Body of pancreas (tissue), 4 donors: ENCODE data around the gene DCXR. TPM values are rescaled to one million over a fixed set of nuclear protein-coding genes. Genes with fewer than 3 reads are reported as not detected.

ENCODE experiments used
- ATAC-seq: fragments of 150-250 bp; one replicate; pipeline ENCODE4 v1.9.1; 2016
- DNase-seq, 4 donors: peaks; one replicate each; pipeline ENCODE4 v3.0.0-alpha.2; 2019
- H3K27ac ChIP-seq, 4 donors: fragments of 200-600 bp; sonication (generic); 1 replicate in 3 of 4; 2 replicates in 1 of 4; pipeline versions ENCODE4 v1.5.1 to v1.6.1; 2016 to 2019; ENCODE audit warnings: mild to moderate bottlenecking in 1 of 4, mixed read lengths in 1 of 4, moderate library complexity in 1 of 4
- H3K27me3 ChIP-seq, 2 donors: fragments of 200-600 bp; sonication (generic); one replicate each; pipeline ENCODE4 v1.6.0; 2016; ENCODE audit warnings: mild to moderate bottlenecking in 1 of 2
- H3K36me3 ChIP-seq, 2 donors: fragments of 200-600 bp; sonication (generic); replicated peaks in 1 of 2; 2 replicates each; pipeline ENCODE4 v1.5.1; 2016; ENCODE audit warnings: low read depth in 2 of 2; ENCODE audit not compliant: insufficient read depth in 1 of 2
- H3K4me1 ChIP-seq: fragments of 200-600 bp; sonication (generic); one replicate; pipeline ENCODE4 v1.6.0; 2016
- H3K4me3 ChIP-seq, 2 donors: fragments of 200-600 bp; sonication (generic); 1 replicate in 1 of 2; 2 replicates in 1 of 2; pipeline ENCODE4 v1.5.1; 2016 to 2019
- H3K9me3 ChIP-seq, 3 donors: fragments of 200-600 bp; sonication (generic); 1 replicate in 2 of 3; 2 replicates in 1 of 3; pipeline ENCODE4 v1.5.1; 2016
- POLR2A ChIP-seq, 3 donors: fragments of 450-650 bp; IDR thresholded peaks; one replicate each; pipeline ENCODE4 v1.6.1; 2016; ENCODE audit warnings: antibody characterized with exemption in 3 of 3, mild to moderate bottlenecking in 2 of 3
- WGBS, 2 donors: methylation state at CpG; one replicate each; pipeline ENCODE4 v1.1.5; 2017; 5-methylcytosine and 5-hydroxymethylcytosine counted together
- intact Hi-C: fragments of 100-400 bp; cut with DNase I; formaldehyde crosslinking; loops from one replicate; pipeline ENCODE4 v1.15.1; 2023
- total RNA-seq, 2 donors: library from RNA; depleted of rRNA; stranded (reverse); fragments of >200 nt; gene quantifications; one replicate each; pipeline ENCODE4 v1.1.0, GENCODE V29; 2016
- TF ChIP-seq, protein P1 (sequence below), 7 experiments: fragments of 450-650 bp in 4 of 7; fragments of 200-600 bp in 3 of 7; sonication (generic) in 3 of 7; IDR thresholded peaks; one replicate each; pipeline ENCODE4 v1.5.1; 2016 to 2019; ENCODE audit warnings: antibody characterized with exemption in 7 of 7

The DCXR gene
- total RNA-seq, 2 donors from 2014 or later: 82.2 to 205 TPM

DNA sequence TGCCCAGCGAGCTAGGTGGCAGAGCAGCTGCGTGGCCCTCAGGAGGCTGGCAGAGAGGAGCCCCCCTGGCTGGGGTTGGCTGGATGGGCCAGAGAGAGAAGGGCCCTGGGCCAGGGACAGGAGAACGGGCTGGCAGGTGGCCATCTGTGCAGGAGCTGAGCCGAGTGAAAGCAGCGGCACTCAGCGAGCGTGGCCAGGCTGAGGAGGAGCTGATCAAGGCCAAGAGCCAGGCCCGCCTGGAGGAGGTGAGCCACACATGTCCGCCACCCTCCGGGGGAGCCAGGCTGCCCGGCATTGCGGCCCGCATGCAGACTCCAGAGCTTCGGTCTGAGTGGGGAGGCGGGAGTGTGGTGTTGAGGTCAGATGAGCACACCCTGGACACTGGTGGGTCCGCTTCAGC is 8.1 kb downstream of the DCXR start:
- intact Hi-C loops: loop anchor here (5.0 kb wide), 1 partner anchor 128 kb away; no protein-coding TSS in a partner anchor
- 90 to 100% methylated on average over 5 to 15 of the region's 16 CpGs for WGBS, 2 donors
- no peak for DNase-seq
- Histone ChIP-seq H3K4me3 (no peak overlapping the region), H3K4me1 (peaks cover 24% of the 10 kb centered on the region), H3K36me3 (no peaks in the 10 kb centered on the region), H3K27ac (no peak overlapping the region), H3K27me3 (no peaks in the 10 kb centered on the region), H3K9me3 (no peaks in the 10 kb centered on the region)
- TF ChIP-seq, protein P1, sequence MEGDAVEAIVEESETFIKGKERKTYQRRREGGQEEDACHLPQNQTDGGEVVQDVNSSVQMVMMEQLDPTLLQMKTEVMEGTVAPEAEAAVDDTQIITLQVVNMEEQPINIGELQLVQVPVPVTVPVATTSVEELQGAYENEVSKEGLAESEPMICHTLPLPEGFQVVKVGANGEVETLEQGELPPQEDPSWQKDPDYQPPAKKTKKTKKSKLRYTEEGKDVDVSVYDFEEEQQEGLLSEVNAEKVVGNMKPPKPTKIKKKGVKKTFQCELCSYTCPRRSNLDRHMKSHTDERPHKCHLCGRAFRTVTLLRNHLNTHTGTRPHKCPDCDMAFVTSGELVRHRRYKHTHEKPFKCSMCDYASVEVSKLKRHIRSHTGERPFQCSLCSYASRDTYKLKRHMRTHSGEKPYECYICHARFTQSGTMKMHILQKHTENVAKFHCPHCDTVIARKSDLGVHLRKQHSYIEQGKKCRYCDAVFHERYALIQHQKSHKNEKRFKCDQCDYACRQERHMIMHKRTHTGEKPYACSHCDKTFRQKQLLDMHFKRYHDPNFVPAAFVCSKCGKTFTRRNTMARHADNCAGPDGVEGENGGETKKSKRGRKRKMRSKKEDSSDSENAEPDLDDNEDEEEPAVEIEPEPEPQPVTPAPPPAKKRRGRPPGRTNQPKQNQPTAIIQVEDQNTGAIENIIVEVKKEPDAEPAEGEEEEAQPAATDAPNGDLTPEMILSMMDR (IDR thresholded peaks at IDR 0.05): no peak
- no peak for TF ChIP-seq POLR2A (IDR thresholded peaks at IDR 0.05)
- ATAC-seq: no peak

DNA sequence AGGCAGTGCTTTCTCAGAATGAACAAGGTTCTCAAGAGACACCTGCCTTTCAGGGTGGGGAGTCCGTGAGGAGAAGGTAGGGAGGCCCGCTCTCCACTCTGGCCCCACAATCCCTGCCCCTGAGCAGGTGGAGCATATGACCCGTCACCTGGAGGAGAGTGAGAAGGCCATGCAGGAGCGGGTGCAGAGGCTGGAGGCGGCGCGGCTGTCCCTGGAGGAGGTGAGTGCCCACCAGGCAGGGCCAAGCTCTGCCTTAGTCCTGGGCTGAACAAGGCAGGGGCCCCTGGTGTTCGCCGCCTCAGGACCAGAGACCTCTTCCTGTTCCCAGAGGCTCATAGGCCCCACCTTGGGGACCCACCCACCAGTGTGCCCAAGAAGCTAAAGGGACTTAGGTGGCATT is 8.5 kb downstream of the DCXR start:
- H3K4me1 ChIP-seq: peaks cover 29% of the 10 kb centered on the region
- H3K36me3 ChIP-seq: no peaks in the 10 kb centered on the region
- no peak for ATAC-seq
- no peaks in the 10 kb centered on the region for H3K9me3 ChIP-seq
- H3K27ac ChIP-seq: no peak overlapping the region
- no peak overlapping the region for H3K4me3 ChIP-seq
- DNase-seq: no peak
- intact Hi-C loops: loop anchor here (5.0 kb wide), 1 partner anchor 128 kb away; no protein-coding TSS in a partner anchor
- WGBS, 2 donors: 90 to 95% methylated on average over 7 to 9 of the region's 9 CpGs
- no peak for TF ChIP-seq POLR2A (IDR thresholded peaks at IDR 0.05)
- TF ChIP-seq, protein P1 (IDR thresholded peaks at IDR 0.05): no peak
- H3K27me3 ChIP-seq: no peaks in the 10 kb centered on the region

DNA sequence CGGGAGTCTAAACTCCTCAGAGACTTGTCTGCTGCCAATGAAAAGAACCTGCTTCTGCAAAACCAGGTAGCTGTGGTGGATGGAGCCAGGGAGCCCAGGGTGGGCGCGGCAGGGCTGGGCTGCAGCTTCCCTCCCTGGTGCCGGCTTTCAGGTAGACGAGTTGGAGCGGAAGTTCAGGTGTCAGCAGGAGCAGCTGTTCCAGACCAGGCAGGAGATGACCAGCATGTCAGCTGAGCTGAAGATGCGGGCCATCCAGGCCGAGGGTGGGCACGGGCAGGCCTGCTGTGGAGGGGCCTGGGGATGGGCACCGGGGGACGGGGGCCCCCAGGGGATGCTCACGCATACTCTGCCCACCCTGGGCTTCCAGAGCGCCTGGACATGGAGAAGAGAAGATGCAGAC is 9.3 kb downstream of the DCXR start:
- TF ChIP-seq, protein P1 (IDR thresholded peaks at IDR 0.05): no peak
- no peak for TF ChIP-seq POLR2A (IDR thresholded peaks at IDR 0.05)
- intact Hi-C loops: loop anchor here (5.0 kb wide), 1 partner anchor 129 kb away; no protein-coding TSS in a partner anchor
- Histone ChIP-seq H3K27ac (no peak overlapping the region), H3K27me3 (no peaks in the 10 kb centered on the region), H3K4me3 (no peak overlapping the region), H3K9me3 (no peaks in the 10 kb centered on the region), H3K36me3 (no peaks in the 10 kb centered on the region), H3K4me1 (peaks cover 35% of the 10 kb centered on the region)
- ATAC-seq: no peak
- no peak for DNase-seq
- 93 to 100% methylated on average over 2 to 11 of the region's 13 CpGs for WGBS, 2 donors

DNA sequence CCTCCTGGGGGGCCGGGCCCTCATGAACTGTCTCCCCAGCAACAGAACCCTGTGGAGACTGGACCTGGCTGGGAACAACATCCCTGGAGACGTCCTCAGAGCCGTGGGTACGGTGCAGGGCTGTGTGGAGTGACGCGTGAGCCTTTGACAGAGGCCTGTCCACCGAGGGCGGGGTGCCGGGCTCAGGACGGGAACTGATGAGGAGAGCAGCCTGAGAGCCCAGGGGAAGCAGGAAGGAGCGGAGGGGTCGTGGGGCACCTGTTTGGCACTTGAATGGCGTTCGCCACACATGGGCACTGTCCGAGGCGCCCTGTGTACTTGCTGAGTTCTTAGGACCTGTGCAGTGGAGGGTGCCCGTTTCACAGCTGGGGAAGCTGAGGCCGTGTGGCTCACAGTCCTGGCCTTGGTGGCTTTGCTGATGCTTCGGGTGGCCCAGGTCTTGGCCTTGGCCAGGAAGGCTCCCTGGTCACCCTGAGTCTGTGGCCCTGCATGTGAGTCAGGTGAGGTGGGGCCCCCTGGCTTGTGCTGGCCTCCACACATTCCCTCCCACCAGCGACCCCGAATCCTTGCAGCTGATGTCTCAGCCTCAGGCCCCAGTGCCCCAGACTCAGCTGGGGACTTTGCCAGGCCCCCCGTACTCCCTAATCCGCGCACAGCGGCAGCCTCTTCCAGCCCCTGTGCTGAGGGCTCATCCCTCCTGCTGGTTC is 11.9 kb downstream of the DCXR start:
- H3K9me3 ChIP-seq: no peaks in the 10 kb centered on the region
- H3K4me3 ChIP-seq: no peak overlapping the region
- no peaks in the 10 kb centered on the region for H3K36me3 ChIP-seq
- TF ChIP-seq, protein P1 (IDR thresholded peaks at IDR 0.05): no peak
- no peak for TF ChIP-seq POLR2A (IDR thresholded peaks at IDR 0.05)
- no peak for DNase-seq
- H3K27me3 ChIP-seq: no peaks in the 10 kb centered on the region
- 87 to 93% methylated on average over 21 to 25 of the region's 25 CpGs for WGBS, 2 donors
- intact Hi-C loops: loop anchor here (5.0 kb wide), 1 partner anchor 132 kb away; no protein-coding TSS in a partner anchor
- peaks cover 41% of the 10 kb centered on the region for H3K4me1 ChIP-seq
- H3K27ac ChIP-seq: no peak overlapping the region
- ATAC-seq: no peak

DNA sequence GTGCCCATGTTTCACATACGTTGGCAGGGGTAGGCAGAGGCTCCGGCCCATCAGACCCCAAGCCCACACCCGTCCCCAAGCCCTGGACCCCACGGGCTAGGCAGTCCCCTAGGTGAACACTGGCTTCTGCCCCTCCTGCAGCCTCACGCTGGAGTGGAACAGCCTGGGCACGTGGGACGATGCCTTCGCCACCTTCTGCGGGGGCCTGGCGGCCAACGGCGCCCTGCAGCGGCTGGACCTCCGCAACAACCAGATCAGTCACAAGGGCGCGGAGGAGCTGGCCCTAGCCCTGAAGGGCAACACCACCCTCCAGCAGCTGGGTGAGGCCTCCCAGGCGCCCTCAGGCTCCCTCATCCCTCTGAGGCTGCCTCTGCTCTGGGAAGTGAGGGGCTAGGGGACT is 12.6 kb downstream of the DCXR start:
- intact Hi-C loops: loop anchor here (5.0 kb wide), 1 partner anchor 132 kb away; no protein-coding TSS in a partner anchor
- ATAC-seq (no peak), DNase-seq (no peak)
- no peaks in the 10 kb centered on the region for H3K36me3 ChIP-seq
- H3K27me3 ChIP-seq: no peaks in the 10 kb centered on the region
- WGBS, 2 donors: 86 to 90% methylated on average over 2 to 11 of the region's 17 CpGs
- no peak for TF ChIP-seq POLR2A (IDR thresholded peaks at IDR 0.05)
- TF ChIP-seq, protein P1 (IDR thresholded peaks at IDR 0.05): no peak
- H3K4me3 ChIP-seq: no peak overlapping the region
- peaks cover 39% of the 10 kb centered on the region for H3K4me1 ChIP-seq
- H3K9me3 ChIP-seq: no peaks in the 10 kb centered on the region
- H3K27ac ChIP-seq: no peak overlapping the region
